GM21526 (cell line): ENCODE measurements around the gene RPS6KB1.
"Not testable (repeated sequence)": the region's sequence is repeated elsewhere in the genome, so short reads cannot be mapped to it uniquely, and the experiment has no call there.

Source experiments
- ATAC-seq: cut with Tn5 transposase; IDR thresholded peaks from one replicate; pipeline ENCODE4 v1.9.1; 2021; ENCODE audit warnings: moderate library complexity; ENCODE audit not compliant: unreplicated experiment, low FRiP score

Gene RPS6KB1

DNA sequence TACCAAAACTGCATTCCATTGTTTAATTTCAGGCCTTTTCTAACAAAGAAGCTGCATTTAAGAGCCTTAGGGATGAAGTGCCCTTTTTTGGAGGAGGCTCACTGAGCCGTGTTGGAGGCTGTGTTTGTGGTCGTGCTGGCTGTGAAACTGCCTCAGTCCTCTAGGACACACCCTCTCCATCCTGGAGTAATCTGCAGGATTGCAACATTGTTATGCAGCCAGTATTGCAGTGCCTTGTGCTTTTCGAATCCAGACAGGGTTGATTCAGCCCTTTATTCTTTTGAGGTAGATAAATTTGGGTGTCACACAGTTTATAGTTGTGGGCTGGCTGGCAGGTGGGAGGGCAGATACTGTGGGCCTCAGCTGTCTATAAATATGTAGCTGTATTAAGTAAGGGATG, 37.8 kb downstream of the RPS6KB1 start:
- ATAC-seq, result not testable (repeated sequence)

DNA sequence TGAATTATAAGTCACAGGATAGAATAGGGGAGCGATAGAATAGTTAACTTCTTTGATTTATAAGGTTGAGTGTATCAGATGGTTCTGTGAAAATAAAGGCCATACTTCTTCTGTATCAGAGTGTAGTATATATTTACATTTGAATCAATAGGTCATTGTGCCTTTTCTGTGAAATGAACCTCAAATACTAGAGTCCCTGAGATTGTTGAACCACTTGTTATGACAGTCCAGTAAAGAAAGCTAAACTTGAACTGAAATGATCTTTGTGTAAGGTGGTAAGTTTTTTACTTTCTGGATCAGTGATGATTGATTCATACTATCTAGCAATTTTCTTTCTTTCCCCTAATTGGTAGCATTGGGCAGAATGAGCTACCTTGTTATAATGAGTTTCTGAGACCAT, 40.4 kb downstream of the RPS6KB1 start:
- not testable (repeated sequence) for ATAC-seq

GRCh38 chr17:59940697-59941096, 47.8 kb downstream of the RPS6KB1 start:
- not testable (repeated sequence) for ATAC-seq

DNA sequence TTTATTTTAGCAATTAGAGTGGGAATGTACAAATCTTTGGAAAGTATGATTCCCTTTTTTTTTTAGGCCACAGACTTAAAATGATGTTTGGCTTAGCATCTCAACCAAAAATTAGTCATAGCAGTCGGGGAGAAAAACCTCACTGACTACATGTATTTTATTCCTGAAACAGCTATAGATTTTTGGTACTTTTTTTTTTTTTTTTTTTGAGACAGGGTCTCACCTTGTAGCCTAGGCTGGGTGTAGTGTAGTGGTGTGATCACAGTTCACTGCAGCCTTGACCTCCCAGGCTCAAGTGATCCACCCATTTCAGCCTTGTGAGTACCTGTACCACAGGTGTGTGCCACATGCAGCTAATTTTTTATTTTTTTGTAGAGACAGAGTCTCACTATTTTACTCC, 48.2 kb downstream of the RPS6KB1 start:
- ATAC-seq, result no peak

GRCh38 chr17:59946433-59946832, 53.5 kb downstream of the RPS6KB1 start:
- not testable (repeated sequence) for ATAC-seq

DNA sequence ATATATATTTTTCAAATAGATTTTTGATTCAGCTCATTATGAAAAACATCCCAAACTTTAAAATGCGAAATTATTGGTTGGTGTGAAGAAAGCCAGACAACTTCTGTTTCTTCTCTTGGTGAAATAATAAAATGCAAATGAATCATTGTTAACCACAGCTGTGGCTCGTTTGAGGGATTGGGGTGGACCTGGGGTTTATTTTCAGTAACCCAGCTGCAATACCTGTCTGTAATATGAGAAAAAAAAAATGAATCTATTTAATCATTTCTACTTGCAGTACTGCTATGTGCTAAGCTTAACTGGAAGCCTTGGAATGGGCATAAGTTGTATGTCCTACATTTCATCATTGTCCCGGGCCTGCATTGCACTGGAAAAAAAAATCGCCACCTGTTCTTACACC, 54.4 kb downstream of the RPS6KB1 start:
- ATAC-seq, result not testable (repeated sequence)

DNA sequence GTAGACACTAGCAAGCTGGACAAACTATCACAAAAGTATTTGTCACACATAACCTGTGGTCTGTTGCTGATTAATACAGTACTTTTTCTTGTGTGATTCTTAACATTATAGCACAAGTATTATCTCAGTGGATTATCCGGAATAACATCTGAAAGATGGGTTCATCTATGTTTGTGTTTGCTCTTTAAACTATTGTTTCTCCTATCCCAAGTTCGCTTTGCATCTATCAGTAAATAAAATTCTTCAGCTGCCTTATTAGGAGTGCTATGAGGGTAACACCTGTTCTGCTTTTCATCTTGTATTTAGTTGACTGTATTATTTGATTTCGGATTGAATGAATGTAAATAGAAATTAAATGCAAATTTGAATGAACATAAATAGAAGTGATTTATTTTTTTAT, 57.1 kb downstream of the RPS6KB1 start:
- ATAC-seq, result no peak

- no peak for ATAC-seq
Observed at GRCh38 chr17:59954856-59955255, 61.9 kb downstream of the RPS6KB1 start.

DNA sequence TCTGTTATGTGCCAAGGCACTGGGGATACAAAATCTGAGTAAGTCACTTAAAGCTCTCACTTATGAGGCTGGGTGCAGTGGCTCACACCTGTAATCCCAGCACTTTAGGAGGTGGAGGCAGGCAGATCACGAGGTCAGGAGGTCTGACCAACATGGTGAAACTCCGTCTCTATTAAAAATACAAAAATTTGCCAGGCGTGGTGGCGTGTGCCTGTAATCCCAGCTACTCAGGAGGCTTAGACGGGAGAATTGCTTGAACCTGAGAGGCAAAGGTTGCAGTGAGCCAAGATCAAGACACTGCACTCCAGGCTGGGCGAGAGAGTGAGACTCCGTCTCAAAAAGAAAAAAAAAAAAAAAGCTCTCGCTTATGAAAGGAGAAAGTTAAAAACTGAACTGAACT, 66.7 kb downstream of the RPS6KB1 start:
- ATAC-seq, result not testable (repeated sequence)

DNA sequence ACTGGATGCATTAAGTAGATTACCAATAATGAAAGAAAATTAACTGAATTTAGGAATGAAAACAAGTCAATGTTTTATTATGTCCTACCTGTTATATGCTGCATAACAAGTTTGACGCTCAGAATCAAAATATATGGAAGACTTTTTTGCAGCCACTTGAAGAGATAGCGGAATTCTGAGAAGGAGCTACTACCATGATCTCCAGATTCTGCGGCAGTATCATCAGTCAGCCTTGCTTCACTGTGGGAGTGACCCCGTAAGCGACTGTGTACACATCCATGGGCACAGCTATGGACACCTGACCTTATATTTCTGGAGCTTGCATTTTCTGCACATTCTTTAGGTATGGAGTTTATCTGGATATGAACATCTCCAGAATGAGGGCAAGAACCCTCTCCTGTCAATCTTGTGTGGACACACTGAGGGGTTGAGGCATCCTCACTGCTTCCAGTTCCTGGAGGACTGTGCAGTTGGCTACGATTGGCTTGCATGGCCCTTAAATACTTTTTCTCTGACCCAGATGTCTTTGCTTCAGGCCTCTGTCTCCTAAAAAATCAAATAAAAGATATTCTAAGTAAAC, 69.9 kb downstream of the RPS6KB1 start:
- no peak for ATAC-seq

DNA sequence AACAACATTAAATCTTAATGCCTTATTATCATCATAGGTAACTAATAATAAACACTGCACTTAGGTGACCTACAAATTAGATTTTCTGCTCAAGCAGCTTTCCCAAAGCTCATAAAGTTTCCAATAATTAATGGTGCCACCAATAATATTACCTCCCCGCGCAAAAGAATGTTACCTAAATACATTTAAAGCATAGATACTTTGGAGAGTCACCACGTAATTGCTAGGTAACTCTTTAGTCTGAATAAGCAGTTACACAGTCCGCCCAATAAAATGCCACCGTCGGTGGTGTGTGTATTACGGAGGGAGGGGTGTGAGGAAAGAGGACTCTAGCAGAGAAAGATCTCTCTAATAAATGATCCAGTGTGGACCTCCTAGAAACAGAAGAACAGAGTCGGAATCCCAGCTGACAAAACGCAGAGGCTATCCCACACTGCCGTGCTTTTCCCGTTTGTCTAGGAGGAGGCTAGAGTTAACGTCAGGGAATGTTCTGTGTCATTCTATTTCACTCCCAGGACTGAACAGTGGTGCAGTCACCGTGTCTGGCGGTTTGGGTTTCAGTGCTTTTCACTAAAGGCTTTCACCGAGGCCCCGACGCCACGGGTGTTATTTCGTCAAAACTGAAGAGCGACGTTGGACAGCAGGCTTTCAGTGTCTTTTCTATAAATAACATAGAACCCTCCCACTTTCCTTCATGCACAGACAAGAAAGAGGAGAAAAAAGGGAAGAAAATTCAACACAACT, 71.0 kb downstream of the RPS6KB1 start:
- peak; percentile 34 for ATAC-seq

DNA sequence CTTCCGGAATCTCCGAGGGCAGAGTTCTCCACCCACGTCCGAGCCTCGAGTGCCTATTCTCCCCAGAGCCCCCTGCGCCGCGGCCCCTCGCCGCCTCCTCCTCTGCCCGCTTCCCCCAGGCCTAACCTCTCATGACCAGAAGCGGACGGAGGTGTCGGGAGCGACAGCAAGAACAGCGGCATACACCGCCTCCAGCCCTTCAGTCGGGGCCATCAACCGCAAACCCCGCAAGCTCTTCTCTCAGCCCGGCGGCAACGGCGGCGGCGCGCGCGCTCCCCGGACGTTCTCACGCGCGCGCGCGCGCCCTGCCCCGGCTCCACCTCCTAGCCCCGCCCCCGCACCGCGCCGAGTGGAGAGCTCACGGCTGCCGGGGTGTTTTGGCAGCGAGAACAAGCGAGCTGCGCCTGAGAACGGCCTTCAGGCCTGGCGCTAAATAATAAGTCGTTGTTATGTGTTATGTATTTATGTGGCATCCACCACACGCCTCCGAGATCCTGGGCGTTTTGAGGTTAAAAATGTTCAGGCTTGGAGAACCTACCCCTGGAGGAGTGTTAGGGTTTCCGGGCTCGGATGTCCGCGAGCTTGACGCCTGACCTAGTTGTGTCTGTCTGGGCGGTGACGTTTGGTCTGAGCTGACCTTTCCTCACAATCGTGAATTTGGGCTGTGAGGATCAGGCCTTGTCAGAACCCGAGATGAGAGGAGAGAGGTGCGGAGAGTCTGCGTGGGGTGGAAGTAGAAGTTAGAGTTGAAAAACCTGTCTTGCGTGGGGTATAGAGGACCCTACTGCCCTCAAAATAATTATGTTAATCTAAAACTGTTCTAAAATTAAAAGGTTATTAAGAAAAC, 71.8 kb downstream of the RPS6KB1 start, which contains the start of gene RNFT1:
RNFT1 (minus strand) TSS at position 259 of the 847 bp plus-strand sequence; CDS start at position 182, 77 bp downstream.
- peak; percentile 60 for ATAC-seq

DNA sequence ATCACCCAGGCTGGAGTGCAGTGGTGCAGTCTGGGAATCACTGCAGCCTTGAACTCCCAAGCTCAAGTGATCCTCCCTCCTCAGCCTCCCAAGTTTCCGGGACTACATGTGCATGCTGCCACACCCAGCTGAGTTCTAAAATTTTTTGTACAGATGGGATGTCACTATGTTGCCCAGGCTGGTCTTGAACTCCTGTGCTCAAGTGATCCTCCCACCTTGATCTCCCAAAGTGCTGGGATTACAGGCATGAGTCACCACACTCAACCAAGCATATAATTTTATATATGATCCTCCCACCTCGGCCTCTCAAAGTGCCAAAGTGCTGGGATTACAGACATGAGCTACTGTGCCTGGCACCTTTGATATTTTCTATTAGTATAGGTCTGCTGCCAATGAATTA, 78.8 kb downstream of the RPS6KB1 start:
- not testable (repeated sequence) for ATAC-seq

GRCh38 chr17:59972778-59973177, 79.9 kb downstream of the RPS6KB1 start:
- ATAC-seq, result no peak

DNA sequence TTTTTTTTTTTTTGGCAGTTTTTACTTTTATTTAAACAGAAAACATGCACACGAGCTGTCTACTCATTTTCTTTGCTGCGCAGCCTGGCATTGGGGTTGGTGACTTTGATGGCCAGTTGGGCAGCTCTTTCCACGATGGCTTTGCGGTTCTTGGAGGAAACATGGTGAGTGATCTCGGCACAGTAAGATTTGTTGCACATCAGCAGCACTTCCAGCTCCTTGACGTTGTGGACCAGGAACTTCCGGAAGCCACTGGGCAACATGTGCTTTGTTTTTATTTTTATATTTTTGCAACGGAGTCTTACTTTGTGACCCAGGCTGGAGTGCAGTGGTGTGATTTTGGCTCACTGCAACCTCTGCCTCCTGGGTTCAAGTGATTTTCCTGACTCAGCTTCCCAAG, 80.6 kb downstream of the RPS6KB1 start:
- ATAC-seq, result not testable (repeated sequence)

DNA sequence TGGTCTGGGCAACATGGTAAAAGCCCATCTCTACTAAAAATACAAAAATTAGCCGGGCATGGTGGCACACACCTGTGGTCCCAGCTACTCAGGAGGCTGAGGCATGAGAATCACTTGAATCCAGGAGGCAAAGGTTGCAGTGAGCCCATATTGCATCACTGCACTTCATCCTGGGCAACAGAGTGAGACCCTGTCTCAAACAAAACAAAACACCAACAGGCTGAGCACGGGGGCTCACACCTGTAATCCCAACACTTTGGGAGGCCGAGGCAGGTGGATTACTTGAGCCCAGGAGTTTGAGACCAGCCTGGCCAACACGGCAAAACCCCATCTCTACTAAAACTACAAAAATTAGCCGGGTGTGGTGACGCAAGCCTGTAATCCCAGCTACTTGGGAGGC, 82.2 kb downstream of the RPS6KB1 start:
- ATAC-seq, result not testable (repeated sequence)

GRCh38 chr17:59996608-59997007, 103.7 kb downstream of the RPS6KB1 start:
- ATAC-seq, result not testable (repeated sequence)
